GM13977 (cell line): Measurements from ENCODE around the gene SMG7.

Experiments
- DNase-seq: peaks from one replicate; pipeline ENCODE4 v3.0.0; 2012; ENCODE audit warnings: low spot score
- CTCF ChIP-seq: IDR thresholded peaks from 2 replicates; pipeline ENCODE4 v1.5.1; 2012; ENCODE audit warnings: mild to moderate bottlenecking, control low read depth; ENCODE audit not compliant: insufficient read depth; ENCODE audit errors: extremely low read depth, missing control alignments
- in situ Hi-C: fragments of 300-500 bp; cut with MboI; formaldehyde crosslinking; loops from one replicate; pipeline ENCODE4 v1.12.0; 2022; ENCODE audit warnings: low sequenced_read_pairs, low pct_unique_long_range_greater_than_20kb, mixed read lengths, inconsistent platforms; ENCODE audit not compliant: unreplicated experiment

The SMG7 gene

GRCh38 chr1:183578856-183579255, 106.6 kb downstream of the SMG7 start:
- in situ Hi-C loops, result no loop called here
- no peak for TF ChIP-seq CTCF
- DNase-seq, result no peak

GRCh38 chr1:183580281-183580682, 108.0 kb downstream of the SMG7 start:
- in situ Hi-C loops, result no loop called here
- TF ChIP-seq CTCF, result no peak
- DNase-seq, result peak; percentile 41

GRCh38 chr1:183582021-183582713, 109.9 kb downstream of the SMG7 start:
- in situ Hi-C loops, result no loop called here
- TF ChIP-seq CTCF, result no peak
- DNase-seq, result no peak

GRCh38 chr1:183583466-183583865, 111.2 kb downstream of the SMG7 start:
- DNase-seq, result no peak
- in situ Hi-C loops, result no loop called here

GRCh38 chr1:183584147-183584546, 111.8 kb downstream of the SMG7 start:
- in situ Hi-C loops, result no loop called here
- no peak for TF ChIP-seq CTCF
- no peak for DNase-seq

More at GRCh38 chr1:183583466-183583865, 111.2 kb downstream of the SMG7 start:
- TF ChIP-seq CTCF, result no peak

- in situ Hi-C loops, result no loop called here
- no peak for TF ChIP-seq CTCF
- no peak for DNase-seq
These were observed 112.7 kb downstream of the SMG7 start for GRCh38 chr1:183585038-183585437.

- in situ Hi-C loops, result no loop called here
- DNase-seq, result no peak
- no peak for TF ChIP-seq CTCF
These were observed 114.2 kb downstream of the SMG7 start for GRCh38 chr1:183586455-183586854.
